GM23338 (cell line): ENCODE data around the gene THRB. TPM values are rescaled to one million over a fixed set of nuclear protein-coding genes. Genes with fewer than 3 reads are reported as not detected.

ENCODE experiments used
- ATAC-seq: fragments of 200-7000 bp; cut with Tn5 transposase; 3 replicates; pipeline ENCODE4 v1.9.1; 2020
- DNase-seq: peaks from one replicate; pipeline ENCODE4 v3.0.0-alpha.2; 2015; ENCODE audit warnings: low spot score
- H2AFZ ChIP-seq: fragments of 200-600 bp; sonication (generic); 2 replicates; pipeline ENCODE4 v1.8.0; 2016; ENCODE audit warnings: antibody characterized with exemption, mild to moderate bottlenecking, moderate library complexity
- H3F3A ChIP-seq: fragments of 200-600 bp; sonication (generic); replicated peaks from 2 replicates; pipeline ENCODE4 v1.8.0; 2017; ENCODE audit warnings: antibody characterized with exemption, mixed run types, low read depth
- H3K27ac ChIP-seq: fragments of 200-600 bp; sonication (generic); 2 replicates; pipeline ENCODE4 v1.6.1; 2016; ENCODE audit warnings: low read depth
- H3K27me3 ChIP-seq: fragments of 200-600 bp; sonication (generic); 2 replicates; pipeline ENCODE4 v1.8.0; 2016; ENCODE audit warnings: mild to moderate bottlenecking, mixed run types, moderate library complexity; ENCODE audit not compliant: insufficient read depth
- H3K36me3 ChIP-seq: fragments of 200-600 bp; sonication (generic); 2 replicates; pipeline ENCODE4 v1.8.0; 2016; ENCODE audit warnings: mild to moderate bottlenecking; ENCODE audit not compliant: insufficient read depth
- H3K4me1 ChIP-seq: fragments of 200-600 bp; sonication (generic); 2 replicates; pipeline ENCODE4 v1.8.0; 2016; ENCODE audit warnings: mild to moderate bottlenecking, moderate library complexity; ENCODE audit not compliant: insufficient read depth
- H3K4me2 ChIP-seq: fragments of 200-600 bp; sonication (generic); 2 replicates; pipeline ENCODE4 v1.7.1; 2017; ENCODE audit warnings: mixed run types
- H3K4me3 ChIP-seq: fragments of 200-600 bp; sonication (generic); 2 replicates; pipeline ENCODE4 v1.6.1; 2016; ENCODE audit warnings: mixed run types
- H3K79me2 ChIP-seq: fragments of 200-600 bp; sonication (generic); replicated peaks from 2 replicates; pipeline ENCODE4 v1.8.0; 2017; ENCODE audit warnings: mild to moderate bottlenecking; ENCODE audit not compliant: insufficient read depth
- H3K9me2 ChIP-seq: fragments of 200-600 bp; sonication (generic); 2 replicates; pipeline ENCODE4 v1.8.0; 2017; ENCODE audit not compliant: insufficient read depth
- H4K20me1 ChIP-seq: fragments of 200-600 bp; sonication (generic); replicated peaks from 2 replicates; pipeline ENCODE4 v1.8.0; 2017; ENCODE audit warnings: mild to moderate bottlenecking; ENCODE audit not compliant: insufficient read depth
- H3K27ac Mint-ChIP-seq: 2 replicates; pipeline ENCODE4 v1.8.0; 2020; ENCODE audit warnings: inconsistent platforms, mild to moderate bottlenecking, moderate library complexity, mixed read lengths
- H3K27me3 Mint-ChIP-seq: 3 replicates; pipeline ENCODE4 v1.8.0; 2022; ENCODE audit warnings: low read depth, mild to moderate bottlenecking, moderate library complexity, mixed read lengths, inconsistent platforms; ENCODE audit not compliant: insufficient read depth, poor library complexity
- H3K36me3 Mint-ChIP-seq: 3 replicates; pipeline ENCODE4 v1.8.0; 2021; ENCODE audit warnings: low read depth, mild to moderate bottlenecking, inconsistent platforms, moderate library complexity, mixed read lengths
- H3K4me1 Mint-ChIP-seq: 3 replicates; pipeline ENCODE4 v1.8.0; 2020; ENCODE audit warnings: mild to moderate bottlenecking, inconsistent platforms, mixed read lengths
- H3K4me3 Mint-ChIP-seq: 3 replicates; pipeline ENCODE4 v1.8.0; 2021; ENCODE audit warnings: moderate library complexity, mild to moderate bottlenecking, inconsistent platforms, mixed read lengths
- H3K9me3 Mint-ChIP-seq: 3 replicates; pipeline ENCODE4 v1.8.0; 2020; ENCODE audit warnings: moderate library complexity, mild to moderate bottlenecking, inconsistent platforms, mixed read lengths
- CREB1 ChIP-seq: fragments of 250-450 bp; sonication (Bioruptor Pico); IDR thresholded peaks from 2 replicates; pipeline ENCODE4 v1.5.0; 2020; ENCODE audit warnings: low read depth, mild to moderate bottlenecking, moderate library complexity
- CTCF ChIP-seq, 2 experiments: fragments of 200-600 bp in 1 of 2; sonication (generic) in 1 of 2; conservative IDR thresholded peaks; 2 replicates each; pipeline versions ENCODE4 v1.5.1 to v1.6.1; 2016 to 2017; ENCODE audit warnings: antibody characterized with exemption in 2 of 2, low read depth in 2 of 2, mild to moderate bottlenecking in 2 of 2, moderate library complexity in 1 of 2
- ETS1 ChIP-seq: IDR thresholded peaks from 2 replicates; pipeline ENCODE4 v1.6.1; 2016; ENCODE audit warnings: antibody characterized with exemption
- EZH2 ChIP-seq: fragments of 200-600 bp; sonication (generic); IDR thresholded peaks from one replicate; pipeline ENCODE4 v1.8.0; 2017; ENCODE audit warnings: antibody characterized with exemption, mild to moderate bottlenecking, low read depth; ENCODE audit not compliant: unreplicated experiment
- EZH2phosphoT487 ChIP-seq: fragments of 200-600 bp; sonication (generic); IDR thresholded peaks from one replicate; pipeline ENCODE4 v1.8.1; 2018; ENCODE audit warnings: antibody characterized with exemption; ENCODE audit not compliant: unreplicated experiment
- JUNB ChIP-seq: IDR thresholded peaks from one replicate; pipeline ENCODE4 v1.6.1; 2016; ENCODE audit warnings: antibody characterized with exemption; ENCODE audit not compliant: unreplicated experiment
- NANOG ChIP-seq: IDR thresholded peaks from 2 replicates; pipeline ENCODE4 v1.6.1; 2016; ENCODE audit warnings: antibody characterized with exemption, borderline replicate concordance
- POLR2AphosphoS5 ChIP-seq: IDR thresholded peaks from 2 replicates; pipeline ENCODE4 v1.6.1; 2016; ENCODE audit warnings: antibody characterized with exemption, low read depth
- REST ChIP-seq: IDR thresholded peaks from one replicate; pipeline ENCODE4 v1.6.1; 2018; ENCODE audit warnings: antibody characterized with exemption; ENCODE audit not compliant: unreplicated experiment
- STAT1 ChIP-seq: IDR thresholded peaks from one replicate; pipeline ENCODE4 v1.6.1; 2016; ENCODE audit warnings: antibody characterized with exemption; ENCODE audit not compliant: unreplicated experiment
- ZNF114 ChIP-seq: fragments of 250-450 bp; sonication (Bioruptor Pico); IDR thresholded peaks from 2 replicates; pipeline ENCODE4 v1.5.0; 2020; ENCODE audit warnings: mild to moderate bottlenecking, moderate library complexity
- ZNF462 ChIP-seq: fragments of 250-450 bp; sonication (Bioruptor Pico); IDR thresholded peaks from 2 replicates; pipeline ENCODE4 v1.5.0; 2020; ENCODE audit warnings: mild to moderate bottlenecking, moderate library complexity
- polyA plus RNA-seq: library from polyadenylated mRNA; unstranded; fragments of >200 nt; fragmentation: Nextera tagmentation; extraction: Ambion mirVana; gene quantifications from 2 replicates; pipeline ENCODE4 v1.2.1, GENCODE V29; 2016
- total RNA-seq: library from RNA; depleted of rRNA; stranded (reverse); fragments of >200 nt; shearing (Covaris generic); gene quantifications from 2 replicates; pipeline ENCODE4 v1.2.3, GENCODE V29; 2014

THRB gene
- total and polyA plus RNA-seq, 2 experiments from 2014 or later: 1.7 to 3.2 TPM

- TF ChIP-seq REST: no peak
Measured at GRCh38 chr3:24303057-24303754, 191.4 kb downstream of the THRB start (continued).

- no peak for DNase-seq
- H3K27me3 ChIP-seq: no peaks in the 10 kb centered on the region
- no peak overlapping the region for H3K4me3 Mint-ChIP-seq
- no peaks in the 10 kb centered on the region for H3K9me2 ChIP-seq
- no peak overlapping the region for H2AFZ ChIP-seq
- H3K27ac Mint-ChIP-seq: peak overlapping the region; percentile 8; the same call in 1 of the 2 replicates
- no peak overlapping the region for H3K27ac ChIP-seq
- no peaks in the 10 kb centered on the region for H3K36me3 ChIP-seq
- no peak for ATAC-seq
- no peaks in the 10 kb centered on the region for H3K36me3 Mint-ChIP-seq
- no peak overlapping the region for H3K4me3 ChIP-seq
- H3K9me3 Mint-ChIP-seq: no peaks in the 10 kb centered on the region
- H3K27me3 Mint-ChIP-seq: peaks cover 2% of the 10 kb centered on the region
- H3K4me1 Mint-ChIP-seq: peaks cover 20% of the 10 kb centered on the region
- peaks cover 18% of the 10 kb centered on the region for H3K4me1 ChIP-seq
- H3F3A ChIP-seq: no peaks in the 10 kb centered on the region
- no peaks in the 10 kb centered on the region for H3K79me2 ChIP-seq
- no peak overlapping the region for H3K4me2 ChIP-seq
- no peaks in the 10 kb centered on the region for H4K20me1 ChIP-seq
- TF ChIP-seq ETS1 (no peak), JUNB (no peak), STAT1 (no peak), ZNF462 (CRISPR knock-in tag) (no peak), EZH2phosphoT487 (no peak), POLR2AphosphoS5 (no peak), ZNF114 (CRISPR knock-in tag) (no peak), CREB1 (CRISPR knock-in tag) (no peak), CTCF (conservative IDR thresholded peaks at IDR 0.05; ENCODE audit: low read depth in 2 of 2) (no peak), EZH2 (no peak), NANOG (no peak)
Measured at GRCh38 chr3:24302396-24302795, 192.3 kb downstream of the THRB start.
